Measurements from ENCODE around the gene GNE.
A peak's percentile ranks its signal among the peaks of the same experiment; 100 is the strongest.

Gene GNE

GRCh38 chr9:36166168-36166927, 91.9 kb downstream of the GNE start:
- DNase-seq (ENCODE audit: low spot score), result peak; percentile 94

- DNase-seq (ENCODE audit: low spot score), result peak; percentile 50
Measured at GRCh38 chr9:36165826-36166167, 92.5 kb downstream of the GNE start.

GRCh38 chr9:36164989-36165388, 93.3 kb downstream of the GNE start:
- no peak for DNase-seq (ENCODE audit: low spot score)
